ENCODE measurements around the gene MAGEA2.

- TF ChIP-seq CTCF (IDR thresholded peaks at IDR 0.05) = no peak
- no peak for TF ChIP-seq POLR2A (IDR thresholded peaks at IDR 0.05; ENCODE audit: low read depth)
- TF ChIP-seq EP300 (IDR thresholded peaks at IDR 0.05) = no peak
Measured at GRCh38 chrX:152738560-152738959, 15.1 kb downstream of the MAGEA2 start.

Data from esophagus muscularis mucosa (tissue), 4 donors.